ENCODE data around the gene CSNK2A3. TPM values are rescaled to one million over a fixed set of nuclear protein-coding genes. Genes with fewer than 3 reads are reported as not detected.

The CSNK2A3 gene
- total and polyA plus RNA-seq, 12 donors: 0.57 to 2.2 (median 0.99) TPM; not detected in 1

DNA sequence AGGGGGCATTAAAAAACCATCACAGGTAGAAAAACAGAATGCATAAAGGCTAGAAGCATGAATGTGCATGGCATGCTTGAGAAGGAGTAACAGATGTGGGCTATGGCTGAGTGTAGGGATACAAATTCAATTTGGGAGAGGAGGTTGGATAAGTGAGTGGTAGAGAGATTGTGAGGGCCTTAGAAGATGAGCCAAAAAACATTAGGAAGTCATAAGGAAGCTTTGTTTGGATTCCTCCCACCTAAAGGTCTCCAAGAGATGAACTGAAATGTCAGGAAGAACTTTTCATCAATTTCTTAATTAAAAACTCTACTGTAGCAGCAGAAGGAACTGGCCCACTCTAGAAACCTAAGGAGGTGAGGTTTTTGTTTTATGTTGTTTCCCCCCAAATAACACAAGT, 41.2 kb upstream of the CSNK2A3 start:
- Histone ChIP-seq H3K9me3 (no peaks in the 10 kb centered on the region), H3K27me3 (no peaks in the 10 kb centered on the region), H3K4me3 (no peak overlapping the region), H3K36me3 (no peaks in the 10 kb centered on the region), H3K4me1 (peaks cover 3 to 55% (median 14%) of the 10 kb centered on the region in 9 donors), H3K27ac (no peak overlapping the region)
- no peak for ATAC-seq
- DNase-seq: no peak
- intact Hi-C loops (cut with DNase I): loop anchor here in 1 of 10 donors (10.0 kb wide), 1 partner anchor 391 kb away; no protein-coding TSS in a partner anchor
- TF ChIP-seq, protein P1, sequence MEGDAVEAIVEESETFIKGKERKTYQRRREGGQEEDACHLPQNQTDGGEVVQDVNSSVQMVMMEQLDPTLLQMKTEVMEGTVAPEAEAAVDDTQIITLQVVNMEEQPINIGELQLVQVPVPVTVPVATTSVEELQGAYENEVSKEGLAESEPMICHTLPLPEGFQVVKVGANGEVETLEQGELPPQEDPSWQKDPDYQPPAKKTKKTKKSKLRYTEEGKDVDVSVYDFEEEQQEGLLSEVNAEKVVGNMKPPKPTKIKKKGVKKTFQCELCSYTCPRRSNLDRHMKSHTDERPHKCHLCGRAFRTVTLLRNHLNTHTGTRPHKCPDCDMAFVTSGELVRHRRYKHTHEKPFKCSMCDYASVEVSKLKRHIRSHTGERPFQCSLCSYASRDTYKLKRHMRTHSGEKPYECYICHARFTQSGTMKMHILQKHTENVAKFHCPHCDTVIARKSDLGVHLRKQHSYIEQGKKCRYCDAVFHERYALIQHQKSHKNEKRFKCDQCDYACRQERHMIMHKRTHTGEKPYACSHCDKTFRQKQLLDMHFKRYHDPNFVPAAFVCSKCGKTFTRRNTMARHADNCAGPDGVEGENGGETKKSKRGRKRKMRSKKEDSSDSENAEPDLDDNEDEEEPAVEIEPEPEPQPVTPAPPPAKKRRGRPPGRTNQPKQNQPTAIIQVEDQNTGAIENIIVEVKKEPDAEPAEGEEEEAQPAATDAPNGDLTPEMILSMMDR (IDR thresholded peaks at IDR 0.05): no peak

DNA sequence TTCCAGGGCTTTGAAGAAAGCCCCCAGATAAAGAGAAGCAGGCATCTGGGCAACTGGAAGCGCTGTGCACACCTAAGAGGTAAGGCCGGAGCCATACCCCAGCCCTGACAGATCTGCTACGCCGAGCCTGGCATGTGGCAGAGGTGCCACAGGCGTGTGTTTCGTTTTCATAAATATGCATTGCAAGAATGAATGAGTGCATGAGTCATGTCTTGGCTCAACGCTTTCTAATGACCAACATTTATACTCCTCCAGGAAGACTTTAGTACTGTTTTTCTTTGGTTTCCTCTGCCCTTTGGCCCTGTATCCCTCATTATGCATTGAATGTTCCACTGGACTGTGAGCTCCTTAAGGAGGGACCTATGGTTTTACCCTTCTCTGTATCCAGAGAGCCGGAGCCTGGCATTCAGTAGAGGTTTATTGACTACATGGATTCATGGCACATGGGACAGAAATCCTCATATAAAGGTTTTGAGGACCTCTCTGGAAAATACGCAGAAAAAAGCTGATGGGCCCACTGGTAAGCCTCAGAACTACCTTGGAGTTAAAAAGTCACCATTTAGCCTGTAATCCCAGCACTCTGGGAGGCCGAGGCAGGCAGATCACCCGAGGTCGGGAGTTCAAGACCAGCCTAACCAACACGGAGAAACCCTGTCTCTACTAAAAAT, 38.9 kb upstream of the CSNK2A3 start:
- no peak overlapping the region for H3K4me3 ChIP-seq
- peaks cover 3 to 53% (median 15%) of the 10 kb centered on the region in 9 donors for H3K4me1 ChIP-seq
- no peaks in the 10 kb centered on the region for H3K27me3 ChIP-seq
- intact Hi-C loops (cut with DNase I): loop anchor here in 1 of 10 donors (10.0 kb wide), 1 partner anchor 393 kb away; no protein-coding TSS in a partner anchor
- ATAC-seq: peak in 2 of 8 donors; percentile 25 to 36
- no peak for DNase-seq
- H3K9me3 ChIP-seq: no peaks in the 10 kb centered on the region
- H3K36me3 ChIP-seq: no peaks in the 10 kb centered on the region
- TF ChIP-seq, protein P1 (IDR thresholded peaks at IDR 0.05): no peak
- 78 to 80% methylated on average over 13 of the region's 13 CpGs for WGBS, 2 donors
- H3K27ac ChIP-seq: peak overlapping the region in 1 of 10 donors; percentile 3

DNA sequence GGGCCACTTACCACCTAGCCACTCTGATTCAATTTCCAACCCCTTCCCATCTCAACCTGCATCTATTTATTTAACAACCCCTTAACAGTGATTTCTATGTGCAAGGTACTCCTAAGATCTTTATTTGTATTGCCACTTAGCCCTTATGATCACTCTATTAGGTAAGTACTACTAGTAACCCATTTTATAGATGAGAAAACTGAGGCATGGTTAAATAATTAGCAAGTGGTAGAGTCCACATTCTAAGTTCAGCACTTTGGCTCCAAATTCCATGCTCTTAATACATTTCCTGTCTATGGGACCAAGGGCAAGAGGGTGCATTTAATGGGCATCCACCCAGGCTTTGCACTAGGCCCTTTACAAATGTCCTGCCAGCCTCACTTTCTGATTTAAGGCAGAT, 38.1 kb upstream of the CSNK2A3 start:
- H3K36me3 ChIP-seq: no peaks in the 10 kb centered on the region
- H3K9me3 ChIP-seq: no peaks in the 10 kb centered on the region
- peaks cover 3 to 45% (median 15%) of the 10 kb centered on the region in 9 donors for H3K4me1 ChIP-seq
- DNase-seq (no peak), ATAC-seq (no peak)
- no peak overlapping the region for H3K27ac ChIP-seq
- intact Hi-C loops (cut with DNase I): loop anchor here in 1 of 10 donors (10.0 kb wide), 1 partner anchor 394 kb away; no protein-coding TSS in a partner anchor
- no peak overlapping the region for H3K4me3 ChIP-seq
- no peaks in the 10 kb centered on the region for H3K27me3 ChIP-seq
- TF ChIP-seq, protein P1 (IDR thresholded peaks at IDR 0.05): no peak

DNA sequence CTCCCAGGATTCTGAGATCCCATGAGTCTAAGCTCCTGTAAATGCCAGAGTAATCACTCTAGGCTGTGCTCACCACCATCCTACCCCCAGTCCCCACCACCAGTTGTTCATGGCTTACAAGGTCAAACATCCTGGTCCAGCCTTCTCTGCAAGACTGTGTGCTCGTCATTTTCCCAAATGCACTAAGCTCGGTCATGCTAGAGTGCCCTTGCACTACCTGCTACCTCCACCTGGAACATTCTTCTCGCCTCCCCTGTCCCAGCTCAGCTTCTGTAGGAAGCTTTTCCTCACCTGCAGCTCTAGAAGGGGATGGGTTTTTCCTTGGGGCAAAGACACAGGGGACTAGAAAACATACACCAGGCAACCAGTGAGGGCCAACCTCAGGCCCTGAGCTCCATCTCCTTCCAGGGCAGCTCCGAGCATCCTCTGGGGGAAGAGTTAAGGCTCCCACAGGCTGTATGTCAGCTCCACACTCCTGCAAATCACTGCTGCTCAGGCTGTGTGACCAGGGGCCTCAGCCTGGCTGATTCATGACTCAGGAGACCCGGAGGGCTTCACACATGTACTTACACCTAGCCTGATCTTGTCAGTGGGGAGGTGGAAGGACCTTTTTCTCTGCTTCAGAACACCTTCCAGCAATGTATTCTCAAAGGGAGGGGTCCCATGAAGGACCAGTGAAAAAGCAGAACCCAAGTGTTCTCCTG, 37.2 kb upstream of the CSNK2A3 start:
- WGBS, 2 donors: 94 to 96% methylated on average over 5 of the region's 5 CpGs
- peaks cover 3 to 38% (median 18%) of the 10 kb centered on the region in 9 donors for H3K4me1 ChIP-seq
- no peaks in the 10 kb centered on the region for H3K36me3 ChIP-seq
- TF ChIP-seq, protein P1 (IDR thresholded peaks at IDR 0.05): no peak
- DNase-seq (no peak), ATAC-seq (no peak)
- H3K4me3 ChIP-seq: no peak overlapping the region
- intact Hi-C loops (cut with DNase I): loop anchor here in 1 of 10 donors (10.0 kb wide), 1 partner anchor 395 kb away; no protein-coding TSS in a partner anchor
- H3K9me3 ChIP-seq: no peaks in the 10 kb centered on the region
- H3K27me3 ChIP-seq: no peaks in the 10 kb centered on the region
- H3K27ac ChIP-seq: peak overlapping the region in 1 of 10 donors; percentile 20

All from heart right ventricle (tissue), 16 donors.